Caco-2 (cell line): ENCODE measurements around the gene NPR1. TPM values are rescaled to one million over a fixed set of nuclear protein-coding genes. Genes with fewer than 3 reads are reported as not detected.

Source experiments
- BruUV-seq: library from RNA; stranded (reverse); fragments of 400-500 nt; replicated peaks from 2 replicates; lab custom pipeline; 2021; lab: Mats Ljungman, UMichigan
- CTCF ChIA-PET: fragments of 300-600 bp; sonication (Branson Sonifier 250); formaldehyde crosslinking; loops from one replicate; lab custom pipeline; 2022; ENCODE audit warnings: antibody characterized with exemption; lab: Charles Lee
- POLR2A ChIA-PET: fragments of 300-600 bp; sonication (Branson Sonifier 250); formaldehyde crosslinking; loops from one replicate; lab custom pipeline; 2022; ENCODE audit warnings: antibody characterized with exemption; lab: Charles Lee
- DNase-seq, 2 experiments: peaks; one replicate each; pipeline versions ENCODE4 v3.0.0 to v3.0.0-alpha.2; 2020 to 2022
- H3K27me3 ChIP-seq: replicated peaks from 2 replicates; pipeline ENCODE4 v1.6.0; 2011; ENCODE audit warnings: low read length; ENCODE audit not compliant: control insufficient read depth, insufficient read depth
- H3K36me3 ChIP-seq: 2 replicates; pipeline ENCODE4 v1.5.1; 2011; ENCODE audit warnings: low read length; ENCODE audit not compliant: control insufficient read depth, insufficient read depth
- H3K4me1 ChIP-seq: fragments of 250-450 bp; sonication (Bioruptor Pico); 2 replicates; pipeline ENCODE4 v1.5.1; 2020; ENCODE audit warnings: mild to moderate bottlenecking
- H3K4me3 ChIP-seq: 2 replicates; pipeline ENCODE4 v1.5.1; 2011; ENCODE audit warnings: low read depth, mild to moderate bottlenecking, control low read depth, low read length
- H3K9me3 ChIP-seq: fragments of 250-450 bp; sonication (Bioruptor Pico); 2 replicates; pipeline ENCODE4 v1.5.1; 2020; ENCODE audit warnings: mild to moderate bottlenecking, moderate library complexity
- H3K27ac Mint-ChIP-seq: one replicate; pipeline ENCODE4 v1.8.0; 2022; ENCODE audit warnings: mixed read lengths; ENCODE audit not compliant: unreplicated experiment
- H3K27me3 Mint-ChIP-seq: one replicate; pipeline ENCODE4 v1.8.0; 2022; ENCODE audit warnings: mixed read lengths; ENCODE audit not compliant: insufficient read depth, unreplicated experiment
- H3K36me3 Mint-ChIP-seq: one replicate; pipeline ENCODE4 v1.8.0; 2022; ENCODE audit warnings: mild to moderate bottlenecking, mixed read lengths; ENCODE audit not compliant: insufficient read depth, unreplicated experiment
- H3K4me1 Mint-ChIP-seq: one replicate; pipeline ENCODE4 v1.8.0; 2022; ENCODE audit warnings: low read depth, mixed read lengths; ENCODE audit not compliant: unreplicated experiment
- H3K4me3 Mint-ChIP-seq: one replicate; pipeline ENCODE4 v1.8.0; 2022; ENCODE audit warnings: mild to moderate bottlenecking, moderate library complexity, mixed read lengths; ENCODE audit not compliant: unreplicated experiment
- H3K9me3 Mint-ChIP-seq: one replicate; pipeline ENCODE4 v1.8.0; 2022; ENCODE audit warnings: mixed read lengths; ENCODE audit not compliant: unreplicated experiment
- intact Hi-C: fragments of 100-400 bp; cut with micrococcal nuclease; formaldehyde crosslinking; loops from one replicate; pipeline ENCODE4 v1.10.0; 2022; ENCODE audit not compliant: unreplicated experiment
- total RNA-seq: library from RNA; stranded (reverse); gene quantifications from 2 replicates; pipeline ENCODE4 v1.2.3, GENCODE V29; 2022
- TF ChIP-seq, protein P1 (sequence below), 2 experiments: fragments of 200-600 bp in 1 of 2; IDR thresholded peaks; 1 replicate in 1 of 2; 2 replicates in 1 of 2; pipeline versions ENCODE4 v1.5.1 to v1.8.0; 2011 to 2022; ENCODE audit warnings: antibody characterized with exemption in 1 of 2, control low read depth in 1 of 2, inconsistent platforms in 1 of 2, low read depth in 1 of 2, low read length in 1 of 2, mild to moderate bottlenecking in 1 of 2, moderate library complexity in 1 of 2; ENCODE audit not compliant: insufficient read depth in 1 of 2, severe bottlenecking in 1 of 2, unreplicated experiment in 1 of 2

Gene NPR1
- total RNA-seq, 1 experiment from 2014 or later, result 1.4 TPM

GRCh38 chr1:153648000-153648643, 30.4 kb upstream of the NPR1 start:
- H3K36me3 ChIP-seq, result peaks cover 5% of the 10 kb centered on the region
- BruUV-seq, result no TSS peak
- H3K4me3 ChIP-seq, result no peak overlapping the region
- ChIA-PET CTCF (interaction anchor here (1.0 to 1.2 kb wide), 2 partner anchors 14 to 21 kb away, joined by 3 to 4 read pairs; partner anchors contain the start of genes CHTOP and S100A13), POLR2A (interaction anchor here (0.8 to 3.8 kb wide), 2 partner anchors 14 to 32 kb away, joined by 3 to 16 read pairs; partner anchors contain the start of genes CHTOP and S100A14)
- H3K4me1 ChIP-seq, result peaks cover 20% of the 10 kb centered on the region; the same call in 1 of the 2 replicates
- TF ChIP-seq, protein P1, sequence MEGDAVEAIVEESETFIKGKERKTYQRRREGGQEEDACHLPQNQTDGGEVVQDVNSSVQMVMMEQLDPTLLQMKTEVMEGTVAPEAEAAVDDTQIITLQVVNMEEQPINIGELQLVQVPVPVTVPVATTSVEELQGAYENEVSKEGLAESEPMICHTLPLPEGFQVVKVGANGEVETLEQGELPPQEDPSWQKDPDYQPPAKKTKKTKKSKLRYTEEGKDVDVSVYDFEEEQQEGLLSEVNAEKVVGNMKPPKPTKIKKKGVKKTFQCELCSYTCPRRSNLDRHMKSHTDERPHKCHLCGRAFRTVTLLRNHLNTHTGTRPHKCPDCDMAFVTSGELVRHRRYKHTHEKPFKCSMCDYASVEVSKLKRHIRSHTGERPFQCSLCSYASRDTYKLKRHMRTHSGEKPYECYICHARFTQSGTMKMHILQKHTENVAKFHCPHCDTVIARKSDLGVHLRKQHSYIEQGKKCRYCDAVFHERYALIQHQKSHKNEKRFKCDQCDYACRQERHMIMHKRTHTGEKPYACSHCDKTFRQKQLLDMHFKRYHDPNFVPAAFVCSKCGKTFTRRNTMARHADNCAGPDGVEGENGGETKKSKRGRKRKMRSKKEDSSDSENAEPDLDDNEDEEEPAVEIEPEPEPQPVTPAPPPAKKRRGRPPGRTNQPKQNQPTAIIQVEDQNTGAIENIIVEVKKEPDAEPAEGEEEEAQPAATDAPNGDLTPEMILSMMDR (IDR thresholded peaks at IDR 0.05; ENCODE audit: insufficient read depth in 1 of 2, low read depth in 1 of 2, low read length in 1 of 2, severe bottlenecking in 1 of 2, unreplicated experiment in 1 of 2), result no peak
- H3K9me3 Mint-ChIP-seq, result no peaks in the 10 kb centered on the region
- H3K4me1 Mint-ChIP-seq, result peaks cover 36% of the 10 kb centered on the region
- peak overlapping the region; percentile 33 for H3K27ac Mint-ChIP-seq
- no peaks in the 10 kb centered on the region for H3K27me3 Mint-ChIP-seq
- no peaks in the 10 kb centered on the region for H3K9me3 ChIP-seq
- intact Hi-C loops, result no loop called here
- H3K27me3 ChIP-seq, result no peaks in the 10 kb centered on the region
- no peak for DNase-seq
- peaks cover 69% of the 10 kb centered on the region for H3K36me3 Mint-ChIP-seq
- H3K4me3 Mint-ChIP-seq, result no peak overlapping the region

DNA sequence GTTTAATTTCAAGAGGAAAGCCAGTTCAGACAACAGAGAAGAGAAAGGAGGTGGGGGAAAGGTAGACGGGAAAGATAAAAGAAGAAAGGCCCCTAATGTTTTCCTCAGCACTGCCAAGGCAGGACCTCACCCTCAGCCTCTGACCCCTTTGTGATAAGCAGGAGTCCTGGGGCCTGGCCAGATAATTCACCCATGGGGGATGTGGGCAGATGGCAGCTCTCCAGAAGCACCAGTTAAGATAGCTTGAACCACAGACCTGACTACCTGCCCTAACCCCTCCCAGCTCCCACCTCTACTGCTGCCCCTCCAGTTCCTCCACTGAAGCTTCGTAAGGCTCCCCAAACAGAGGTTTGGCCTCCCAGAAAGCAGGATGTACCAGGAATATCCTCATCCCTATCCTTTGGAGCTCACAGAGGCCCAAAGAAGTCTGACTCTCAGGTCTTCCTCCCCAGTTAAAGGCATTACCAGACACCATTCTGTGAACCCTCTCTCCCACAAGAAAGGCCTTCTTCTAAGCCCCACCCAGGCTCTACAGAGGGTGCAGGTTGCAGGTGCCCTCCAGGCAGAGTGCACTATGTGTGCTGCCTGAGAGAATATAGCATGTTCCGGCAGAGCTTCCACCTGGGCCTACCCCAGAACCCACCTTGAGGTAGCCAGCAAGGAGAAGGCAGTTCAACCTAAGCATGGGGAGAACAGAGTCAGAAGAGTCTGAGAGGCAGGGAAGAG, 29.2 kb upstream of the NPR1 start:
- peaks cover 5% of the 10 kb centered on the region for H3K36me3 ChIP-seq
- H3K4me3 ChIP-seq, result no peak overlapping the region
- H3K36me3 Mint-ChIP-seq, result peaks cover 57% of the 10 kb centered on the region
- peak overlapping the region; percentile 48 for H3K27ac Mint-ChIP-seq
- CTCF ChIA-PET, result interaction anchor here (0.6 to 1.2 kb wide), 3 partner anchors 22 to 71 kb away, joined by 3 to 4 read pairs (median 4); partner anchors contain the start of gene S100A13
- DNase-seq, result peak in 1 of 2 experiments; percentile 33
- H3K27me3 Mint-ChIP-seq, result no peaks in the 10 kb centered on the region
- no peaks in the 10 kb centered on the region for H3K9me3 ChIP-seq
- peaks cover 30% of the 10 kb centered on the region for H3K4me1 Mint-ChIP-seq
- H3K9me3 Mint-ChIP-seq, result no peaks in the 10 kb centered on the region
- BruUV-seq, result no TSS peak
- H3K27me3 ChIP-seq, result no peaks in the 10 kb centered on the region
- peaks cover 27% of the 10 kb centered on the region for H3K4me1 ChIP-seq
- peak overlapping the region; percentile 16 for H3K4me3 Mint-ChIP-seq
- POLR2A ChIA-PET, result interaction anchor here (3.8 kb wide), 1 partner anchor 15 kb away, joined by 16 read pairs; the partner anchor contains the start of gene CHTOP
- intact Hi-C loops, result no loop called here
- TF ChIP-seq, protein P1 (IDR thresholded peaks at IDR 0.05; ENCODE audit: insufficient read depth in 1 of 2, low read depth in 1 of 2, low read length in 1 of 2, severe bottlenecking in 1 of 2, unreplicated experiment in 1 of 2), result no peak

GRCh38 chr1:153649863-153650235, 28.6 kb upstream of the NPR1 start:
- Mint-ChIP-seq H3K9me3 (no peaks in the 10 kb centered on the region), H3K4me1 (peaks cover 31% of the 10 kb centered on the region), H3K27me3 (no peaks in the 10 kb centered on the region), H3K27ac (peak overlapping the region; percentile 48), H3K36me3 (peaks cover 52% of the 10 kb centered on the region), H3K4me3 (peak overlapping the region; percentile 16)
- no TSS peak for BruUV-seq
- no peak overlapping the region for H3K4me3 ChIP-seq
- no peaks in the 10 kb centered on the region for H3K9me3 ChIP-seq
- CTCF ChIA-PET, result interaction anchor here (0.6 to 1.2 kb wide), 3 partner anchors 23 to 72 kb away, joined by 3 to 4 read pairs (median 4); partner anchors contain the start of gene S100A13
- intact Hi-C loops, result no loop called here
- TF ChIP-seq, protein P1 (IDR thresholded peaks at IDR 0.05; ENCODE audit: insufficient read depth in 1 of 2, low read depth in 1 of 2, low read length in 1 of 2, severe bottlenecking in 1 of 2, unreplicated experiment in 1 of 2), result no peak
- no peaks in the 10 kb centered on the region for H3K27me3 ChIP-seq
- POLR2A ChIA-PET, result interaction anchor here (3.8 kb wide), 1 partner anchor 16 kb away, joined by 16 read pairs; the partner anchor contains the start of gene CHTOP
- H3K36me3 ChIP-seq, result peaks cover 5% of the 10 kb centered on the region
- H3K4me1 ChIP-seq, result peaks cover 32% of the 10 kb centered on the region
- peak in 1 of 2 experiments; percentile 25 for DNase-seq
